HG02759 (cell line): ENCODE measurements around the gene ATG16L1.

Experiments used
- ATAC-seq: cut with Tn5 transposase; IDR thresholded peaks from one replicate; pipeline ENCODE4 v1.9.1; 2021; ENCODE audit warnings: mild to moderate bottlenecking, moderate library complexity; ENCODE audit not compliant: unreplicated experiment

The ATG16L1 gene

DNA sequence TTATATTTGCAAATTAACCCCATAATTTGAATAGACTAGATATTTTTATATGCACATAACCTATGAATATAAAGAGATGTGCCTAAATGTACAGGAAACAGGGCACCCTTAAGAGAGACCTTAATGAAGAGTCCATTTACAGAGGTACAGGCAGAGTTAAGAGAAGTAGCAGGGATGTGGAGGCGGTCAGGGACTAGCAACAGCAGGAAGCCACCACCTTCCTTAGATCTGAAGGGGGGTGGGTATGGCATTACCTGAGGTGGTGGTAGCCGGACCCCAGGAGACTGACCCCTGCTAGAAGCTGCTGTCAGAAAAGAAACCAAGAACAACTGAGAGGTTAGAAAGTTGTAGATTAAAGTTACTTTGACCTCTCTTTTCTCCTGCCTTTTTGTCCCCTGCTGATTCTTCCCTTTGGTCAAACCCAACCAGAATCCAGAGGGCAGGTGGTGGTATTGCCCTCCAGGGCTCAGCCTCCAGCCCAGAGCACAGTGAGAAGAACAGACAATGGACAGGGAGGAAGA, 24.9 kb upstream of the ATG16L1 start:
- no peak for ATAC-seq

DNA sequence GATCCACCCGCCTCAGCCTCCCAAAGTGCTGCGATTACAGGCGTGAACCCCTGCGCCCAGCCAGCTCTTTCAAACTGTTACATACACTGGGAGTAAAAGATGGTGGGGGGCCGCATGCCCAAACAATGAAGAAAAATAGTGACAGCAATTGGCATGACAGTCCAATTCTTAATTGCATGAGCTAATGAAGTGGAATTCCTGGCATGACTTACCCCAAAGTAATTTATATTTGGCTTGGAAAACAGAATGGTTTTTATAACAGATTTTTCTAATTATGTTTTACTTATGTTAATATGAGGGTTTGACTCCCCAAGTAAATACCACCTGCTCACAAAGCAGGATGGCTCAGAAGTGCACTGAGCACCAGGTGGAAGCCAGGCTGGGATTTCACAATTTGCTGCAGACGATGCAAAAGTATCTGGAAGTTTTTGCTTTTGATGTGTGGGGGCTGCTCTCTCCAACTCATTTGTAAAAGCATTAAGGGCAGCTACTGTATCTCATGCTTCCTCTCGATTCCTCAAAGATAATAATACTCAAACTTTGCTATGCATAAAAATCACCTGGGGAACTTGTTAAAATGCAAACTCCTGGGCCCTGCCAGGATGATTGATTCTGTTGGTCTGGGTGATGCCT, 24.0 kb upstream of the ATG16L1 start:
- no peak for ATAC-seq

DNA sequence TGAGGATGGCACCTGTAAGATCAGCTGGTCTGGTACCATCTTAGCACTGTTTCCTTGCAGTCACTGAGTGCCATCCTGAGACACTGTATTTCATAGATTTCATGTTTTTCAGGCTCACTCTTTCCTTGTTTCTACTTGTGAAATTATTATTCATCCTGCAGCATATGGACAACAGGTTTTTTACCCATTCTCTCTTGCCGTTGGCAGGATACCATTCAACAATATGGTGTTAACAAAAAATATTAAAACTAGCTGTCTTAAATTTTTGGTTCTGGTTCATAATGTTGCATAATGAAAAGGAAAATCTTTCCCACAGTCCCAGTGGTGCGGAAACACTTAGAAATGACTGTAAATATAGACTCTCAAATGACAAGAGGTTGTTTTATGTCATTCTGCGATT, 23.1 kb upstream of the ATG16L1 start:
- no peak for ATAC-seq

DNA sequence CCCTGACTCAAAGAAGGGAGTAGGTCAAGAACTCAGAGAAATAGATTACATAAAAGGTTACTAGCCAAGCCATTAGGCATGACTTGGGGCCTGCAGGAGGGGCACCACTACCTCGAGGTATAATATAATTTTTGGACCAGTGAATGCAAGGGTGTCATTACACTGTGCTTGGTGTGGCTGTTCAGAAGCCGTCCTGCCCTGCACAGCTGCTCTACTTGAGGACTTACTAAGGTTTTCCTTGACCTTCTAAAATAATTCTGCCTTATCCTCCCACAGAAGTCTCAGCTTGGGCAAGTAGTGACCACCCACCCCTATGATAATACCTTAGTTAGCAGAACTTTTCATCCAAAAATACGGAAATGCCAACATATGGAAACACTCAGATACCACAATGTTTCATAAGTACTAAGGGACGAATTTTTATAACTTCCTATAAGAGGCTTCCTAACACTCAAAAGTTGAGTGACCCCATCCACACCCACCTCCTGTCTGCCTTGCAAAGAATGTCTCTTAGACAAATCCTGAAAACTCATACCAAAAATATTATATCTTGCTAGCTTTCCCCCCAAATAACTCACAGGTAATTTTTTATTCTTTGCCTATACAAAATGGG, 17.7 kb upstream of the ATG16L1 start:
- ATAC-seq: no peak

GRCh38 chr2:233234264-233234663, 17.2 kb upstream of the ATG16L1 start:
- ATAC-seq: no peak

- no peak for ATAC-seq
Measured at GRCh38 chr2:233234996-233235395, 16.5 kb upstream of the ATG16L1 start.

DNA sequence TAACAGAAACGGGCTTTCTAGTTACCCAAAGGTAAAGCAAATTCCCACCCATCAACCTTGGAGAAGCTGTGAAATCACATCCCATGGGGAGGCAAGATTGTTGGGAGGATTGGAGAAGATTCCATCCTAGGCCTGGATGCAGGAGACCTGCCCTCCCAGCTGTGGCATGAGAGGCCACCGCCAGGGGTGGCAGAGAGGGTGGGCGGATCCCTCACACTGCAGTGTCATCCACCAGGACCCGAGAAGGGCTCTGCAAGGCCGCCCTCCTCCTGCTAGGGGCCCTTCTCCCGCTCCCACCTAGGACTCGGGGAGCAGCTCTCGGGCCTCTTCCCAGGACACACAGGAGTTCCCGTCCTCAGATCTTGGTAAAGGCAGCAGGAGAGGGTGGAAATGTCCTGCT, 15.5 kb upstream of the ATG16L1 start:
- no peak for ATAC-seq

GRCh38 chr2:233236820-233237589, 14.5 kb upstream of the ATG16L1 start:
- no peak for ATAC-seq

DNA sequence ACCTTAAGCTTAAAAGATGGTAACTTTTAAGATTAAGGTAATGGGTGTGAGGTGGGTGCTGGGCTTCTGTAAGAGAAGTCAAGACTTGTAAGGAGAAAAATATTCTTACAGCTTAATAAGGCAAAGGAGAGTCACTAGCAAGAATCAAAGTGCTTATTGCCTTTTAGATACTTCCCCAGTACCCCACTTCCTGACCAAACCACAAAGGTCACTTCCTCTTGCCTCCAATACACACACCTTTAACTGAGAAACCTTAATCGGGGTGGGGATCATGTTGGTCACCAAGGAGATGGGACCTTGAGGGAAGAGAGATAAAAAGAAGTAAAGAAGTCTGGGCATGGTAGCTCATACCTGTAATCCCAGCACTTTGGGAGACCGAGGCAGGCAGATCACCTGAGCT, 10.6 kb upstream of the ATG16L1 start:
- peak; percentile 55 for ATAC-seq

DNA sequence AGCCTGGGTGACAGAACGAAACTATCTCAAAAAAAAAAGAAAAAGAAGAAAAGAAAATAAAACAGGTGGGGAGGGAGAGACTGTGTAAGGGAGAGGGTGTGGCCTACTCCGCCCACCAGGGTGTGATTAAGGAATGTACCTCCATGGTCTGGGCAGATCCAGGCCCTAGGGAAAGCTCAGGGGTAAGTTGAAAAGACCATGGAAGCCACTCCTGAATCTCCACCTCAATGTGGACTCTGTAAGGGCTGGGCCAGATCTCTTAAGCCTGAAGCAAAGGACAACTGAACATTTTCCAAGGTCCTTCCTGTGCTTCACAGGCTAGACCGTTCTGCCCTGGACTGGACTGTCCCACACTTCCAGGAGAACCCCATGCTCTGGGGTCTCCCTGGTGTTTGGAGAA, 9.7 kb upstream of the ATG16L1 start:
- no peak for ATAC-seq

DNA sequence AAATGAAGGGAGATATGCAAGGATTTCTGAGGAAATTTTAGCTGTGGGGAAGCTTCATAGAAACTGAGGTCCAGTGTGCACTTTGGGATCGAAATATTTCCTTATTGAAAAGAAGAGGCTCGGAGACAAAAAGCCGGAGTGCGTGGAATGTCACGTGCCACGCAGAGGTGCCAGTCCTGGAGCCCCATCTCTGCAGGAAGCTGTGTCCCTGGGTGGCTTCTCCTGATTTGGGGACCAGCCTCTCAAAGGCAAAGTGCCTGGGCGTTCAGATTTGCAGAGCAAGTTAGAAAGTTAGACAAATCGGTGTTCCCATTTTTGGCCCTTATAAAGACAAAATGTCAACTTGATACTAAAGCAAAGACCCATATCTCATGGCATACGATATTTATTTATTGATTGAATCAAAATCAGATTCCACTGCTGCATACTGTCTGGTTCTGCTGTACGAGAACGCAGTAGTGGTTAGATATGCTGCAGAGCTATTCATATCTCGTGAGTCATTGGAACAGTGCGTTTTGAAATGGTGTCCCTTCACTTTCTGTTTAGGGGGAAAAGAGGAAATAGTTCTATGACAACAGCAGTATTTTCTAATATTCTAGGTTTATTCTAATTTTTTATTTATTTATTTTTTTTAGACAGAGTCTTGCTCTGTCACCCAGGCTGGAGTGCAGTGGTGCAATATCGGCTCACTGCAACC, 9.1 kb upstream of the ATG16L1 start:
- ATAC-seq: no peak

DNA sequence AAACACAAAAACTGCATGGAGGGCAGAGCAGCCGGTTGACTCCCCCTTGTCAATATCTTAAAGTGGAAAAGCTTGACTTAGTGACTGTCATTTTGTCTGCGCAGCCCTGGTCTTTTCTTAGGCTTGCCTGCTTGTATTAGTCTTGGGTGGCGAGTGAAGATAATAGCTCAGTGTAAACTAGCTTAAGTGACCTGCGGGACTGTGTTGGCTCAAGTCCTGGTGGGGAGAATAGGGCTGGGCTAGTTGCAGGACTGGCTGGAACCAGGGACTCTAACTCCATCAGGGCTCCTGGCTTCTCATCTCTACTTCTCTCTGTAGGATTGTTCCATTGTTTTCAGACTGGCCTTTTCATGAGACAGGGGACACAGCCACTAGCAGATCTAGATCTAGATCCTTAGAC, 8.1 kb upstream of the ATG16L1 start:
- no peak for ATAC-seq

GRCh38 chr2:233244818-233245217, 6.7 kb upstream of the ATG16L1 start:
- ATAC-seq: no peak

DNA sequence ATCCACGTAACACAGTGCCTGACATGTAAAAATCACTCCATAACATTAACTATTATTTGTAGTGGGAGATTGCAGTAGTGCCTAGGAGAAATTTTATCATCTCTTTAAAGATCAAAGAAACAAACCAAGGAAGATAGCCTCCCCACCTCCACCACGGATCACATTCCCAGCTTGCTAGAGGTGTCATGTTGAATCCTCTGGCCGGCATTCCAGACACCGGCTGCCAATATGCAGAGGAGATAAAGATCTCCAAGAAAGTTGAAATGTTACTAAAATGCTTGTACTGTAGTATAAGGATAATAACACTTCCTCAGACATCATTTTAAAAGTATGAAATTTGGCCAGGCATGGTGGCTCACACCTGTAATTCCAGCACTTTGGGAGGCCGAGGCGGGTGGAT, 6.1 kb upstream of the ATG16L1 start:
- no peak for ATAC-seq

GRCh38 chr2:233247116-233247515, 4.4 kb upstream of the ATG16L1 start:
- ATAC-seq: no peak

- no peak for ATAC-seq
Measured at GRCh38 chr2:233247744-233248143, 3.7 kb upstream of the ATG16L1 start.

DNA sequence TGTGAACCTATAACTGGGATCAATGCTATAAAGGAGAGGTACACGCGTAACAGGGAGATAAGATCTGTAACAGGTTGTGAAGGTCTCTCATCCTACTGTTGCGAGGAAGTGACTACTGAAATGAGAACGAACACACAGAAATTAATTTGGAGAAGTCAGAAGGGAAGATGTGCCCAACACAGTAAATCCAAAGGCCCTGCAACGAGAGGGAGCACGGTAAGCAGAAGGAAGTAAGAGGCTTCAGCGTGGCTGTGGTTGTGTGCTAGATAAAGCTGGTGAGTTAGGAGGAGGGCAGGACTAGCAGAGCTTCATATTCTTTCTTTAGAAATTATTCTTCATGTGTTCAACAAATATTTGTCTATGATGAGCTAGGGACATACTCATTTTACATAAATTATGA, 2.5 kb upstream of the ATG16L1 start:
- no peak for ATAC-seq

GRCh38 chr2:233250568-233250967, 905 bp upstream of the ATG16L1 start:
- no peak for ATAC-seq

GRCh38 chr2:233250985-233251305, 528 bp upstream of the ATG16L1 start:
- no peak for ATAC-seq

- no peak for ATAC-seq
Measured at GRCh38 chr2:233252227-233252626, 754 bp downstream of the ATG16L1 start.

DNA sequence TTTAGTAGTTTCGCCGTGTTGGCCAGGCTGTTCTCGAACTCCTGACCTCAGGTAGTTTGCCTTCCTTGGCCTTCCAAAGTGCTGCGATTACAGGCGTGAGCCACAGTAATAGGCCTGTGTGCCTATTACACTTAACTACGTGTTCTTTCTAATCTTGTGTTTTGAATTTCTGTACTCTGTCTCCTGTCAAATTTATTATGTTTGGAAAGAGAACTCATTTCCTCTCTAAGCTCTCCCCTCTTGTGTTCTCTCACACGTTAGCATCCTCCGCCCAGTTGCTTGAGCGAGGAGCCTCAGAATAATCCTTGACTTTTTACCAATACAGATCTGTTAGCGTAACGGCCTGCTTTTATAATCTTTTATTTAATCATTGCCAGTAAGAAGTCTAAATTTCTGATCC, 3.7 kb downstream of the ATG16L1 start:
- no peak for ATAC-seq

DNA sequence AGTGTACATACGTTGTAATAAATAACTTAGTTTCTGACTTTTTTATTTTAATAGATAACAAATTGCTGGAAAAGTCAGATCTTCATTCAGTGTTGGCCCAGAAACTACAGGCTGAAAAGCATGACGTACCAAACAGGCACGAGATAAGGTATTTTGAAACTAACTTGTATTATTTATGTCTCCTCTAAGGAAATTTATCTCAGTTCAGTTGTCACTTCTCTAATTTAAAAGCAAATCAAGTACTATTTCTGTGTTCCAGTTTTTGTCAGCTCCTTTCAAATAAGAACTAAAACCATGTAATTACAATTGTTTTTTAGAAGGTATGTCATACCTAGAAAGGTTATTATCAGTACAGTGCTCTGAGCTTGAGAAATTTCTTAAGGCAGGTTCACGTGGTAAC, 4.6 kb downstream of the ATG16L1 start:
- ATAC-seq: no peak
